Endothelial cell (in vitro differentiated cells): Measurements from ENCODE around the gene SMG5. TPM values are rescaled to one million over a fixed set of nuclear protein-coding genes. Genes with fewer than 3 reads are reported as not detected.

ENCODE experiments used
- DNase-seq: peaks from one replicate; pipeline ENCODE4 v3.0.0; 2021; ENCODE audit warnings: low spot score
- H3K27ac Mint-ChIP-seq: one replicate; pipeline ENCODE4 v1.8.0; 2021; ENCODE audit warnings: mixed read lengths, inconsistent platforms; ENCODE audit not compliant: unreplicated experiment
- H3K27me3 Mint-ChIP-seq: one replicate; pipeline ENCODE4 v1.8.0; 2021; ENCODE audit warnings: mild to moderate bottlenecking, moderate library complexity, mixed read lengths, inconsistent platforms; ENCODE audit not compliant: unreplicated experiment
- H3K36me3 Mint-ChIP-seq: one replicate; pipeline ENCODE4 v1.8.0; 2021; ENCODE audit warnings: mild to moderate bottlenecking, low read depth, mixed read lengths, inconsistent platforms; ENCODE audit not compliant: unreplicated experiment
- H3K4me1 Mint-ChIP-seq: one replicate; pipeline ENCODE4 v1.8.0; 2021; ENCODE audit warnings: mild to moderate bottlenecking, mixed read lengths, inconsistent platforms; ENCODE audit not compliant: unreplicated experiment
- H3K4me3 Mint-ChIP-seq: one replicate; pipeline ENCODE4 v1.8.0; 2021; ENCODE audit warnings: mild to moderate bottlenecking, mixed read lengths, inconsistent platforms; ENCODE audit not compliant: unreplicated experiment
- H3K9me3 Mint-ChIP-seq: one replicate; pipeline ENCODE4 v1.8.0; 2021; ENCODE audit warnings: mixed read lengths, inconsistent platforms; ENCODE audit not compliant: unreplicated experiment
- CTCF ChIP-seq: fragments of 200-600 bp; sonication (generic); IDR thresholded peaks from one replicate; pipeline ENCODE4 v1.5.0; 2021; ENCODE audit warnings: antibody characterized with exemption; ENCODE audit not compliant: unreplicated experiment
- total RNA-seq: library from RNA; stranded (reverse); fragmentation: NEBNext Ultra II Directional; extraction: Animal tissue kit (Norgen Biotek cat#: 25700); gene quantifications from one replicate; pipeline ENCODE4 v1.2.1, GENCODE V29; 2021; ENCODE audit not compliant: unreplicated experiment

SMG5 gene
- total RNA-seq, 1 donor from 2014 or later: 75.2 TPM

DNA sequence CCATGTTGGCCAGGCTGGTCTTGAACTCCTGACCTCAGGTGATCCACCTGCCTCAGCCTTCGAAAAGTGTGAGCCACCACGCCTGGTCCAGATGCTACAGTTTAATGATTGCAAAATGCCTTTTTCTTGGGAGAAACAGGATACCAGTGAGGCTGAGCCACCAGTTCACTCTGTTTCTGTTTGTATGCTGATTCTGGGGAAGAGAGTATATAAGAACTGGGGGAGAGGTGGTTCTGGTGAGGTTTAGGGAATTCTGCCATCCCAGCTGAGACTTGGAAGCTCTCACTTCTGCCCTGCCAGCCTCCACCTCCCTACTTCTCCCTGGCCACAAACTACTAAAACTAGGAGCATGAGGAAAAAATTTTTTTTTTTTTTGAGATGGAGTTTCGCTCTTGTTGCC, 77.9 kb downstream of the SMG5 start:
- no peaks in the 10 kb centered on the region for H3K4me1 Mint-ChIP-seq
- no peak overlapping the region for H3K4me3 Mint-ChIP-seq
- no peaks in the 10 kb centered on the region for H3K9me3 Mint-ChIP-seq
- peaks cover 35% of the 10 kb centered on the region for H3K36me3 Mint-ChIP-seq
- H3K27ac Mint-ChIP-seq: no peak overlapping the region
- no peak for TF ChIP-seq CTCF
- peaks cover 3% of the 10 kb centered on the region for H3K27me3 Mint-ChIP-seq
- DNase-seq: no peak

DNA sequence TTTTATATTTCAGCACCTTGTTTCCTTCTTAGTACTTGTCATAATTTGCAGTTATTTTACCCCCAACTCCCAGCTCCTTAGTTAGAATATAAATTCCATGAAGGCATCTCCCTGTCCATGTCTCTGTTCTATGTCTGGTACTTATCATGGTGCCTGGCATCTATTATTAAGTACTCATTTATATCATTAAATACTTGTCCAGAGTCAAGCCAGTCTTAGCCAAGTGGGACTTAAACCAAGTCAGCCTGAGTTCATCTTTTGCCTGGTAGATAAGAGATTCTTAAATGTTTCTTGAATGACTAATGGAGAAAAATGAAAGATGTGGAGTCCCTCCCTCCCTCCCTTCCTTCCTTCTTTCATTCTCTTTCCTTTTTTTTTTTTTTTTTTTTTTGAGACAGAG, 79.3 kb downstream of the SMG5 start:
- Mint-ChIP-seq H3K36me3 (peaks cover 26% of the 10 kb centered on the region), H3K27ac (no peak overlapping the region), H3K27me3 (peaks cover 1% of the 10 kb centered on the region), H3K9me3 (no peaks in the 10 kb centered on the region), H3K4me1 (no peaks in the 10 kb centered on the region), H3K4me3 (no peak overlapping the region)
- no peak for DNase-seq
- TF ChIP-seq CTCF: no peak

DNA sequence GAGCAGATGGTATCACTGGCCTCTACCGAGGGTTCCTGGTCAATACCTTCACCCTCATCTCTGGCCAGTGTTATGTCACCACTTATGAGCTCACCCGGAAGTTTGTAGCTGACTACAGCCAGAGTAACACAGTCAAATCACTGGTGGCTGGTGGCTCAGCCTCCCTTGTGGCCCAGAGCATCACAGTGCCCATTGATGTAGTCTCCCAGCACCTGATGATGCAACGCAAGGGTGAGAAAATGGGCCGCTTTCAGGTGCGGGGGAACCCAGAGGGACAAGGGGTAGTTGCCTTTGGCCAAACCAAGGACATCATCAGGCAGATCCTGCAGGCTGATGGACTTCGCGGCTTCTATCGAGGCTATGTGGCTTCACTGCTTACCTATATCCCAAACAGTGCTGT, 82.6 kb downstream of the SMG5 start:
- Mint-ChIP-seq H3K9me3 (no peaks in the 10 kb centered on the region), H3K27ac (no peak overlapping the region), H3K4me3 (no peak overlapping the region), H3K36me3 (peaks cover 17% of the 10 kb centered on the region), H3K4me1 (no peaks in the 10 kb centered on the region), H3K27me3 (peaks cover 2% of the 10 kb centered on the region)
- TF ChIP-seq CTCF: no peak
- no peak for DNase-seq

Other genes starting within 250 kb of the SMG5 start
- 47.6 TPM for gene UBQLN4, start 229.0 kb downstream of the SMG5 start, total RNA-seq
- 82.4 TPM for gene LAMTOR2, start 228.0 kb downstream of the SMG5 start, total RNA-seq
- 1.6 TPM for gene RAB25, start 221.7 kb downstream of the SMG5 start, total RNA-seq
- gene MEX3A, start 200.4 kb downstream of the SMG5 start, total RNA-seq: 63.9 TPM
- gene LMNA, start 168.1 kb downstream of the SMG5 start, total RNA-seq: 35.8 TPM
- 2.2 TPM for gene SEMA4A, start 129.2 kb downstream of the SMG5 start, total RNA-seq
- 22.0 TPM for gene SLC25A44, start 88.7 kb downstream of the SMG5 start, total RNA-seq
- 51.4 TPM for gene PMF1, start 69.8 kb downstream of the SMG5 start, total RNA-seq
- gene BGLAP, start 40.6 kb downstream of the SMG5 start, total RNA-seq: 1.2 TPM
- 8.4 TPM for gene PAQR6, start 34.8 kb downstream of the SMG5 start, total RNA-seq
- gene TMEM79, start 1.5 kb upstream of the SMG5 start, total RNA-seq: 2.9 TPM
- 97.2 TPM for gene GLMP, start 12.9 kb upstream of the SMG5 start, total RNA-seq
- gene VHLL, start 16.5 kb upstream of the SMG5 start, total RNA-seq: not detected
- 218 TPM for gene CCT3, start 55.5 kb upstream of the SMG5 start, total RNA-seq
- not detected for gene TSACC, start 55.7 kb upstream of the SMG5 start, total RNA-seq
- gene RHBG, start 86.4 kb upstream of the SMG5 start, total RNA-seq: not detected
- gene MEF2D, start 217.9 kb upstream of the SMG5 start, total RNA-seq: 45.2 TPM